ENCODE measurements around the gene DTNA. TPM values are rescaled to one million over a fixed set of nuclear protein-coding genes. Genes with fewer than 3 reads are reported as not detected.

The DTNA gene
- total and polyA plus RNA-seq, 2 of the 8 experiments (the other 6 are each of a cell fraction or from before 2014, with no cell fraction given), result 30.2 to 32.7 TPM

- Histone ChIP-seq H3K4me1 (replicated peaks in 1 of 4; ENCODE audit: control insufficient read depth in 3 of 4, insufficient read depth in 4 of 4, low read length in 3 of 4) (no peaks in the 10 kb centered on the region), H3K79me1 (ENCODE audit: low read depth, low read length) (no peaks in the 10 kb centered on the region), H2BK15ac (ENCODE audit: low read length) (no peak overlapping the region), H3K9me3 (ENCODE audit: insufficient read depth in 2 of 2, low read depth in 1 of 2, low read length in 1 of 2) (no peaks in the 10 kb centered on the region), H3K14ac (ENCODE audit: insufficient read length) (no peak overlapping the region), H3K4ac (replicated peaks; ENCODE audit: insufficient read length, low read depth, low read length) (no peak overlapping the region), H3K36me3 (ENCODE audit: control insufficient read depth in 2 of 4, insufficient read depth in 4 of 4, low read length in 3 of 4) (no peaks in the 10 kb centered on the region), H2BK20ac (ENCODE audit: low read length) (no peak overlapping the region), H4K5ac (ENCODE audit: insufficient read length, low read depth, low read length) (no peak overlapping the region), H3K4me3 (ENCODE audit: extremely low read depth in 1 of 4, insufficient read depth in 2 of 4, low read depth in 3 of 4, low read length in 4 of 4) (no peak overlapping the region), H3K56ac (replicated peaks; ENCODE audit: insufficient read length, low read depth, low read length) (no peak overlapping the region), H3K23ac (ENCODE audit: insufficient read length) (no peak overlapping the region), H4K20me1 (replicated peaks in 1 of 2; ENCODE audit: control insufficient read depth in 1 of 2, insufficient read depth in 2 of 2, low read length in 2 of 2) (no peaks in the 10 kb centered on the region), H2BK120ac (replicated peaks; ENCODE audit: low read depth, low read length) (no peak overlapping the region), H4K91ac (replicated peaks; ENCODE audit: insufficient read length, low read length) (no peak overlapping the region), H3K9ac (replicated peaks in 1 of 4; ENCODE audit: extremely low read depth in 1 of 4, low read depth in 3 of 4, low read length in 3 of 4) (no peak overlapping the region), H3K79me2 (ENCODE audit: control insufficient read depth in 1 of 2, insufficient read depth in 2 of 2, low read length in 2 of 2) (no peaks in the 10 kb centered on the region), H3K27ac (ENCODE audit: low read depth, low read length) (no peak overlapping the region), H2BK12ac (ENCODE audit: low read depth, low read length) (no peak overlapping the region), H2BK5ac (ENCODE audit: low read depth, low read length) (no peak overlapping the region), H3K27me3 (replicated peaks in 1 of 4; ENCODE audit: control insufficient read depth in 3 of 4, extremely low read depth in 1 of 4, insufficient read depth in 3 of 4, low read length in 3 of 4) (no peaks in the 10 kb centered on the region), H3K18ac (ENCODE audit: extremely low read depth, low read length) (no peak overlapping the region), H3K23me2 (ENCODE audit: low read depth, low read length) (no peaks in the 10 kb centered on the region), H4K8ac (ENCODE audit: extremely low read depth, insufficient read depth, low read length) (no peak overlapping the region), H2AK5ac (ENCODE audit: low read depth, low read length) (no peak overlapping the region), H2AFZ (ENCODE audit: low read length) (no peak overlapping the region), H3K4me2 (ENCODE audit: insufficient read depth in 1 of 2, low read depth in 2 of 2, low read length in 2 of 2) (no peak overlapping the region)
- ChIA-PET POLR2A (ENCODE audit: partially characterized antibody) (no interaction called here), CTCF (ENCODE audit: partially characterized antibody) (interaction anchor here (1.0 to 2.7 kb wide), 2 partner anchors 14 to 16 kb away, joined by 3 to 13 read pairs; no protein-coding TSS in a partner anchor)
- 88% methylated on average over 4 of the region's 4 CpGs; no CpG with 5 or more reads in 1 of the 2 experiments for WGBS, 2 experiments (ENCODE audit: extremely low coverage in 1 of 2, insufficient coverage in 1 of 2, insufficient read length in 1 of 2, insufficient replicate concordance in 2 of 2, low coverage in 1 of 2, low lambda C conversion rate in 2 of 2, missing lambda C conversion rate in 1 of 2)
- FAIRE-seq (no peak), DNase-seq (ENCODE audit: low read depth in 1 of 2, low spot score in 2 of 2) (no peak)
- no peak for TF ChIP-seq RXRA (IDR thresholded peaks at IDR 0.05; ENCODE audit: insufficient read depth, low read depth, low read length)
- no peak for TF ChIP-seq RAD21 (IDR thresholded peaks at IDR 0.05 in 1 of 2, conservative IDR thresholded peaks at IDR 0.05 in 1 of 2; ENCODE audit: low read depth in 2 of 2, low read length in 2 of 2)
- TF ChIP-seq, protein P1, sequence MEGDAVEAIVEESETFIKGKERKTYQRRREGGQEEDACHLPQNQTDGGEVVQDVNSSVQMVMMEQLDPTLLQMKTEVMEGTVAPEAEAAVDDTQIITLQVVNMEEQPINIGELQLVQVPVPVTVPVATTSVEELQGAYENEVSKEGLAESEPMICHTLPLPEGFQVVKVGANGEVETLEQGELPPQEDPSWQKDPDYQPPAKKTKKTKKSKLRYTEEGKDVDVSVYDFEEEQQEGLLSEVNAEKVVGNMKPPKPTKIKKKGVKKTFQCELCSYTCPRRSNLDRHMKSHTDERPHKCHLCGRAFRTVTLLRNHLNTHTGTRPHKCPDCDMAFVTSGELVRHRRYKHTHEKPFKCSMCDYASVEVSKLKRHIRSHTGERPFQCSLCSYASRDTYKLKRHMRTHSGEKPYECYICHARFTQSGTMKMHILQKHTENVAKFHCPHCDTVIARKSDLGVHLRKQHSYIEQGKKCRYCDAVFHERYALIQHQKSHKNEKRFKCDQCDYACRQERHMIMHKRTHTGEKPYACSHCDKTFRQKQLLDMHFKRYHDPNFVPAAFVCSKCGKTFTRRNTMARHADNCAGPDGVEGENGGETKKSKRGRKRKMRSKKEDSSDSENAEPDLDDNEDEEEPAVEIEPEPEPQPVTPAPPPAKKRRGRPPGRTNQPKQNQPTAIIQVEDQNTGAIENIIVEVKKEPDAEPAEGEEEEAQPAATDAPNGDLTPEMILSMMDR (IDR thresholded peaks at IDR 0.05; ENCODE audit: control extremely low read depth in 1 of 3, insufficient read depth in 1 of 3, low read depth in 1 of 3, low read length in 3 of 3), result no peak
- no peak for TF ChIP-seq CEBPB (IDR thresholded peaks at IDR 0.05; ENCODE audit: low read depth, low read length)
- no peak for TF ChIP-seq NANOG (IDR thresholded peaks at IDR 0.05; ENCODE audit: insufficient read depth, low read depth, low read length, poor library complexity, severe bottlenecking)
- TF ChIP-seq BCL11A (IDR thresholded peaks at IDR 0.05; ENCODE audit: low read depth in 2 of 2, low read length in 2 of 2), result no peak
- no peak for TF ChIP-seq JUND (IDR thresholded peaks at IDR 0.05; ENCODE audit: low read length)
- TF ChIP-seq BACH1 (IDR thresholded peaks at IDR 0.05; ENCODE audit: low read length), result no peak
- TF ChIP-seq RBBP5 (IDR thresholded peaks at IDR 0.05; ENCODE audit: borderline replicate concordance, low read depth, low read length), result no peak
- no peak for TF ChIP-seq CBX5 (IDR thresholded peaks at IDR 0.05; ENCODE audit: low read depth, low read length)
- no peak for TF ChIP-seq EP300 (IDR thresholded peaks at IDR 0.05; ENCODE audit: borderline replicate concordance in 1 of 2, low read depth in 2 of 2, low read length in 2 of 2)
Observed at GRCh38 chr18:34744569-34744968, 34.5 kb downstream of the DTNA start.
